Natural killer cell (primary cell): Measurements from ENCODE around the gene SRP19. TPM values are rescaled to one million over a fixed set of nuclear protein-coding genes. Genes with fewer than 3 reads are reported as not detected.

Experiments
- ATAC-seq, 3 donors: fragments of 150-1000 bp in 2 of 3; fragments of 200-7000 bp in 1 of 3; cut with Tn5 transposase; 1 replicate in 1 of 3; 2 replicates in 2 of 3; pipeline ENCODE4 v1.10.0; 2021; ENCODE audit warnings: mild to moderate bottlenecking in 2 of 3, moderate library complexity in 2 of 3
- DNase-seq, 2 donors: peaks; one replicate each; pipeline versions ENCODE4 v3.0.0 to v3.0.0-alpha.2; 2013 to 2021; ENCODE audit warnings: mixed read lengths in 1 of 2
- H3K27ac ChIP-seq: one replicate; pipeline ENCODE4 v1.5.1; 2013; ENCODE audit warnings: mild to moderate bottlenecking, low read length
- H3K27me3 ChIP-seq: one replicate; pipeline ENCODE4 v1.6.1; 2013; ENCODE audit warnings: low read length; ENCODE audit not compliant: control insufficient read depth, insufficient read depth
- H3K36me3 ChIP-seq: one replicate; pipeline ENCODE4 v1.6.1; 2013; ENCODE audit warnings: low read length; ENCODE audit not compliant: control insufficient read depth, insufficient read depth
- H3K4me1 ChIP-seq: one replicate; pipeline ENCODE4 v1.6.1; 2013; ENCODE audit warnings: low read length; ENCODE audit not compliant: control insufficient read depth, insufficient read depth
- H3K4me3 ChIP-seq: one replicate; pipeline ENCODE4 v1.5.1; 2013; ENCODE audit warnings: low read length
- H3K9me3 ChIP-seq: one replicate; pipeline ENCODE4 v1.6.1; 2013; ENCODE audit warnings: low read length; ENCODE audit not compliant: control insufficient read depth, insufficient read depth
- H3K27ac Mint-ChIP-seq, 2 donors: one replicate each; pipeline ENCODE4 v1.8.0; 2022; ENCODE audit warnings: mild to moderate bottlenecking in 2 of 2, mixed read lengths in 2 of 2, moderate library complexity in 1 of 2
- H3K27me3 Mint-ChIP-seq, 2 donors: one replicate each; pipeline ENCODE4 v1.8.0; 2022; ENCODE audit warnings: low read depth in 2 of 2, mixed read lengths in 2 of 2
- H3K36me3 Mint-ChIP-seq: one replicate; pipeline ENCODE4 v1.8.0; 2022; ENCODE audit warnings: mixed read lengths
- H3K4me1 Mint-ChIP-seq, 2 donors: one replicate each; pipeline ENCODE4 v1.8.0; 2022; ENCODE audit warnings: mixed read lengths in 2 of 2
- H3K4me3 Mint-ChIP-seq: one replicate; pipeline ENCODE4 v1.8.0; 2022; ENCODE audit warnings: mild to moderate bottlenecking, moderate library complexity, mixed read lengths
- H3K9me3 Mint-ChIP-seq, 2 donors: one replicate each; pipeline ENCODE4 v1.8.0; 2022; ENCODE audit warnings: mixed read lengths in 2 of 2
- CTCF ChIP-seq: fragments of 200-600 bp; IDR thresholded peaks from one replicate; pipeline ENCODE4 v1.8.0; 2022; ENCODE audit warnings: antibody characterized with exemption
- WGBS: methylation state at CpG from one replicate; pipeline ENCODE4 v1.1.7; 2013; ENCODE audit warnings: missing lambda C conversion rate; ENCODE audit not compliant: insufficient coverage; 5-methylcytosine and 5-hydroxymethylcytosine counted together
- intact Hi-C: fragments of 100-400 bp; cut with micrococcal nuclease; formaldehyde crosslinking; loops from one replicate; pipeline ENCODE4 v1.14.2; 2022
- total RNA-seq, 4 donors: library from RNA; stranded (reverse); fragments of 120-200 nt in 1 of 4; gene quantifications; one replicate each; pipeline versions ENCODE4 v1.2.3 to v1.2.4, GENCODE V29; 2013 to 2022

Gene SRP19
- total RNA-seq, 3 donors from 2014 or later (not counting 1 experiment from before 2014, with no cell fraction given), result 52.8 to 58.5 (median 54.7) TPM

GRCh38 chr5:112915831-112916230 lies 54.7 kb downstream of the SRP19 start:
- TF ChIP-seq CTCF, result no peak
- intact Hi-C loops, result no loop called here
- H3K4me3 ChIP-seq, result no peak overlapping the region
- Mint-ChIP-seq H3K36me3 (no peaks in the 10 kb centered on the region), H3K4me3 (no peak overlapping the region), H3K27me3 (no peaks in the 10 kb centered on the region), H3K27ac (peak overlapping the region; percentile 69 to 90), H3K9me3 (no peaks in the 10 kb centered on the region), H3K4me1 (peaks cover 71 to 76% of the 10 kb centered on the region in 2 donors)
- peak in 1 of 2 donors; percentile 26 for DNase-seq
- no peaks in the 10 kb centered on the region for H3K9me3 ChIP-seq
- H3K4me1 ChIP-seq, result peaks cover 20% of the 10 kb centered on the region
- WGBS, result 18% methylated on average over 1 of the region's 1 CpG
- peak; percentile 76 to 80 (median 79) for ATAC-seq
- H3K27me3 ChIP-seq, result no peaks in the 10 kb centered on the region
- no peak overlapping the region for H3K27ac ChIP-seq
- H3K36me3 ChIP-seq, result peaks cover 20% of the 10 kb centered on the region

GRCh38 chr5:112917453-112917995 lies 56.4 kb downstream of the SRP19 start:
- intact Hi-C loops, result no loop called here
- Histone ChIP-seq H3K36me3 (peaks cover 20% of the 10 kb centered on the region), H3K4me3 (no peak overlapping the region), H3K9me3 (no peaks in the 10 kb centered on the region), H3K27me3 (no peaks in the 10 kb centered on the region), H3K27ac (no peak overlapping the region), H3K4me1 (peaks cover 27% of the 10 kb centered on the region)
- H3K9me3 Mint-ChIP-seq, result no peaks in the 10 kb centered on the region
- no peaks in the 10 kb centered on the region for H3K27me3 Mint-ChIP-seq
- TF ChIP-seq CTCF, result no peak
- no peak overlapping the region for H3K4me3 Mint-ChIP-seq
- peak in 1 of 2 donors; percentile 36 for DNase-seq
- H3K27ac Mint-ChIP-seq, result peak overlapping the region; percentile 69 to 90
- H3K4me1 Mint-ChIP-seq, result peaks cover 72 to 79% of the 10 kb centered on the region in 2 donors
- no peaks in the 10 kb centered on the region for H3K36me3 Mint-ChIP-seq
- no peak for ATAC-seq
- 91% methylated on average over 2 of the region's 2 CpGs for WGBS

- Histone ChIP-seq H3K9me3 (no peaks in the 10 kb centered on the region), H3K27ac (no peak overlapping the region), H3K4me1 (peaks cover 33% of the 10 kb centered on the region), H3K36me3 (peaks cover 18% of the 10 kb centered on the region), H3K27me3 (no peaks in the 10 kb centered on the region), H3K4me3 (no peak overlapping the region)
- intact Hi-C loops, result no loop called here
- no peak for TF ChIP-seq CTCF
- H3K4me3 Mint-ChIP-seq, result peak overlapping the region; percentile 49
- DNase-seq (no peak), ATAC-seq (no peak)
- peak overlapping the region; percentile 69 to 90 for H3K27ac Mint-ChIP-seq
- H3K4me1 Mint-ChIP-seq, result peaks cover 72 to 79% of the 10 kb centered on the region in 2 donors
- H3K9me3 Mint-ChIP-seq, result no peaks in the 10 kb centered on the region
- no peaks in the 10 kb centered on the region for H3K36me3 Mint-ChIP-seq
- 99% methylated on average over 3 of the region's 3 CpGs for WGBS
- H3K27me3 Mint-ChIP-seq, result no peaks in the 10 kb centered on the region
Observed at GRCh38 chr5:112918136-112918535, 57.0 kb downstream of the SRP19 start.

GRCh38 chr5:112918679-112919078 lies 57.6 kb downstream of the SRP19 start:
- ATAC-seq (no peak), DNase-seq (no peak)
- Mint-ChIP-seq H3K36me3 (no peaks in the 10 kb centered on the region), H3K4me1 (peaks cover 75 to 81% of the 10 kb centered on the region in 2 donors), H3K4me3 (peak overlapping the region; percentile 1), H3K27me3 (no peaks in the 10 kb centered on the region), H3K27ac (peak overlapping the region; percentile 19 to 90), H3K9me3 (no peaks in the 10 kb centered on the region)
- no peak for TF ChIP-seq CTCF
- intact Hi-C loops, result no loop called here
- WGBS, result 83% methylated on average over 1 of the region's 1 CpG
- H3K27ac ChIP-seq, result no peak overlapping the region
- H3K4me1 ChIP-seq, result peaks cover 38% of the 10 kb centered on the region
- H3K4me3 ChIP-seq, result no peak overlapping the region
- no peaks in the 10 kb centered on the region for H3K27me3 ChIP-seq
- H3K36me3 ChIP-seq, result peaks cover 18% of the 10 kb centered on the region
- H3K9me3 ChIP-seq, result no peaks in the 10 kb centered on the region
